Endothelial cell (in vitro differentiated cells): Measurements from ENCODE around the gene DAZL. TPM values are rescaled to one million over a fixed set of nuclear protein-coding genes. Genes with fewer than 3 reads are reported as not detected.

Source experiments
- DNase-seq: peaks from one replicate; pipeline ENCODE4 v3.0.0; 2021; ENCODE audit warnings: low spot score
- H3K27ac Mint-ChIP-seq: one replicate; pipeline ENCODE4 v1.8.0; 2021; ENCODE audit warnings: mixed read lengths, inconsistent platforms; ENCODE audit not compliant: unreplicated experiment
- H3K27me3 Mint-ChIP-seq: one replicate; pipeline ENCODE4 v1.8.0; 2021; ENCODE audit warnings: mild to moderate bottlenecking, moderate library complexity, mixed read lengths, inconsistent platforms; ENCODE audit not compliant: unreplicated experiment
- H3K36me3 Mint-ChIP-seq: one replicate; pipeline ENCODE4 v1.8.0; 2021; ENCODE audit warnings: mild to moderate bottlenecking, low read depth, mixed read lengths, inconsistent platforms; ENCODE audit not compliant: unreplicated experiment
- H3K4me1 Mint-ChIP-seq: one replicate; pipeline ENCODE4 v1.8.0; 2021; ENCODE audit warnings: mild to moderate bottlenecking, mixed read lengths, inconsistent platforms; ENCODE audit not compliant: unreplicated experiment
- H3K4me3 Mint-ChIP-seq: one replicate; pipeline ENCODE4 v1.8.0; 2021; ENCODE audit warnings: mild to moderate bottlenecking, mixed read lengths, inconsistent platforms; ENCODE audit not compliant: unreplicated experiment
- H3K9me3 Mint-ChIP-seq: one replicate; pipeline ENCODE4 v1.8.0; 2021; ENCODE audit warnings: mixed read lengths, inconsistent platforms; ENCODE audit not compliant: unreplicated experiment
- CTCF ChIP-seq: fragments of 200-600 bp; sonication (generic); IDR thresholded peaks from one replicate; pipeline ENCODE4 v1.5.0; 2021; ENCODE audit warnings: antibody characterized with exemption; ENCODE audit not compliant: unreplicated experiment
- total RNA-seq: library from RNA; stranded (reverse); fragmentation: NEBNext Ultra II Directional; extraction: Animal tissue kit (Norgen Biotek cat#: 25700); gene quantifications from one replicate; pipeline ENCODE4 v1.2.1, GENCODE V29; 2021; ENCODE audit not compliant: unreplicated experiment

DAZL gene
- total RNA-seq, 1 donor from 2014 or later = 0.33 TPM

DNA sequence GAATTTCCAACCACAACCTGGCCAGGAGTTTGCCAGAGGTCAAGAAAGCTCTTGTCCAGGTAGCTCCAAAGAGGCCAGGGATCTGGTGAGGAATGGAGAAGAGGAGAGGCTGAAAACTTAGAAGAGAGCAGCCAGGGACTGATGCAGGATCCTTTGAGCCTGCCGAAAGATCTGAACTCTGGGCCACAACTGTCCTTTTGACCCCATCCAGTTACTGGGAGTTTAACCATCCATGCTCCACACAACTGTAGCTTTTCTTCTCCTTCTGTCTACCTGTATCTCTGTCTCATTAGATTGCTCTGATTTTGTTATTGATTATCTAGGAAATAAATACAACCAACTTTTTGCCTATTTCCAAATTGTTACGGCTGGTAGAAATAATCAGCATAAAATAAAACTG is 36.7 kb downstream of the DAZL start:
- Mint-ChIP-seq H3K9me3 (no peaks in the 10 kb centered on the region), H3K27me3 (no peaks in the 10 kb centered on the region), H3K36me3 (no peaks in the 10 kb centered on the region), H3K27ac (no peak overlapping the region), H3K4me3 (no peak overlapping the region), H3K4me1 (peaks cover 3% of the 10 kb centered on the region)
- TF ChIP-seq CTCF = no peak
- no peak for DNase-seq

GRCh38 chr3:16568115-16568514 is 37.1 kb downstream of the DAZL start:
- TF ChIP-seq CTCF = no peak
- DNase-seq = no peak
- peaks cover 3% of the 10 kb centered on the region for H3K4me1 Mint-ChIP-seq
- no peak overlapping the region for H3K27ac Mint-ChIP-seq
- H3K9me3 Mint-ChIP-seq = no peaks in the 10 kb centered on the region
- H3K36me3 Mint-ChIP-seq = no peaks in the 10 kb centered on the region
- H3K4me3 Mint-ChIP-seq = no peak overlapping the region
- no peaks in the 10 kb centered on the region for H3K27me3 Mint-ChIP-seq

DNA sequence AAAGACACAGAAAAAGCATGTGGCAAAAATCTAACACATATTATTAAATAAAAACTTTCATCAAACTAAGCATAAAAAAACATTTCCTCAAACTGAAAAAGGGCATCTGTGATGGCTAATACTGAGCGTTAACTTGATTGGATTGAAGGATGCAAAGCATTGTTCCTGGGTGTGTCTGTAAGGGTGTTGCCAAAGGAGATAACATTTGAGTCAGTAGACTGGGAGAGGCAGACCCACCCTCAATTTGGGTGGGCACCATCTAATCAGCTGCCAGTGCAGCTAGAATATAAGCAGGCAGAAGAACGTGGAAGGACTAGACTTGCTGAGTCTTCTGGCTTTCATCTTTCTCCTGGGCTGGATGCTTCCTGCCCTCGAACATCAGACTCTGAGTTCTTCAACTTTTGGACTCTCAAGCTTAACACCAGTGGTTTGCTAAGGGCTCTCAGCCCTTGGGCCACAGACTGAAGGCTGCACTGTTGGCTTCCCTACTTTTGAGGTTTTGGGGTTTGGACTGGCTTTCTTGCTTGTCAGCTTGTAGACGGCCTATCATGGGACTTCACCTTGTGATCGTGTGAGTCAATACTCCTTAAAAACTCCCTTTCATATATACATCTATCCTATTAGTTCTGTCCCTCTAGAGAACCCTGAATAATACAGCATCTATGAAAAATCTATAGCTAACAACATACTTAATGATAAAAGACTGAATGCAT is 45.4 kb downstream of the DAZL start:
- DNase-seq = no peak
- peaks cover 5% of the 10 kb centered on the region for H3K27me3 Mint-ChIP-seq
- no peaks in the 10 kb centered on the region for H3K4me1 Mint-ChIP-seq
- H3K36me3 Mint-ChIP-seq = no peaks in the 10 kb centered on the region
- TF ChIP-seq CTCF = no peak
- H3K27ac Mint-ChIP-seq = no peak overlapping the region
- no peak overlapping the region for H3K4me3 Mint-ChIP-seq
- H3K9me3 Mint-ChIP-seq = no peaks in the 10 kb centered on the region

- no peak for DNase-seq
- H3K27ac Mint-ChIP-seq = no peak overlapping the region
- no peak for TF ChIP-seq CTCF
- peaks cover 5% of the 10 kb centered on the region for H3K4me1 Mint-ChIP-seq
- no peaks in the 10 kb centered on the region for H3K9me3 Mint-ChIP-seq
- peaks cover 5% of the 10 kb centered on the region for H3K27me3 Mint-ChIP-seq
- H3K36me3 Mint-ChIP-seq = no peaks in the 10 kb centered on the region
- no peak overlapping the region for H3K4me3 Mint-ChIP-seq
Observed at GRCh38 chr3:16554126-16554525, 51.1 kb downstream of the DAZL start.

GRCh38 chr3:16552757-16553156 is 52.5 kb downstream of the DAZL start:
- H3K27me3 Mint-ChIP-seq = peaks cover 3% of the 10 kb centered on the region

More at GRCh38 chr3:16552757-16553156, 52.5 kb downstream of the DAZL start:
- no peak for DNase-seq
- Mint-ChIP-seq H3K4me1 (peaks cover 5% of the 10 kb centered on the region), H3K27ac (no peak overlapping the region), H3K4me3 (no peak overlapping the region), H3K9me3 (no peaks in the 10 kb centered on the region), H3K36me3 (no peaks in the 10 kb centered on the region)
- TF ChIP-seq CTCF = no peak
